NCI-H2227 (cell line): ENCODE results near the gene GRB10.

Experiments
- DNase-seq: peaks from one replicate; lab custom pipeline; 2025; ENCODE audit not compliant: unreplicated experiment; lab: John Stamatoyannopoulos, UW

Gene GRB10

GRCh38 chr7:50641442-50642405, 141.0 kb downstream of the GRB10 start:
- no peak for DNase-seq

DNA sequence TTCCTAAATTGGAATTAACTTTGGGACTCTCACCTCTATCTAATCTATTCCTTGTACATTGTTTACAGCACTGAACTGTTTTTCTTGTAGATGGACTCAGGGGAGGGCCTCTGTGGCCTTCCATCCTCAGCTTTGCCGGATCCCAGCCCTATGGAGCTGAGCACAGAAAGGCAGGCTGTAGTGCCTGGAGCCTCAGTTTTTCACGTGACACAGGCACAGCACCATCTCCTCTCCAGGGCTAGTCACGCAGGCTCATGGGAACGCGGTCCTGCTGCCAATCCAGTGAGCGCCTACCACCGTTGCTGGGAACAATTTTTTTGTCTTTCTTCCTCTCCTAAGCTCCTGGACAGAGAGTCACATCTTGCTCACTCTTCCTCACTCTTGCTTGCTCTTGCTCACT, 141.9 kb downstream of the GRB10 start:
- DNase-seq, result no peak

DNA sequence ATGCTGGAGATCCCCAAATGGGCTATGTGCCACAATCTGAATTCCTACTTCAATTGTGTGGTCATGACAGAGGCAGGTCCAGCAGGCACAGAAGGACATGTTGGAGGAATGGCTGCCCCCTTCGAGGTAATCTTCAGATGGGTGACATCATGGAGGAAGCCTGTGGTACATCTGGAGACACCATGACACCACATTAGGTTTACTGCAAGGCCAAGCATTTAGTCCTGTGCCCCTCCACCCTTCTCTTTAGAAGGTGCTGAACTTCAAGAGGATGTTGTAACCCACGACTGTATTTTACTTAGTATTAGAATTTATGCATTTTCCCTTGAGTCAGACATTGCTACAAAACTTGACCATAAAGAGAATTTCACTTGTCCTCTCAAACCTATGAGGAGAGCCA, 142.4 kb downstream of the GRB10 start:
- DNase-seq, result no peak

DNA sequence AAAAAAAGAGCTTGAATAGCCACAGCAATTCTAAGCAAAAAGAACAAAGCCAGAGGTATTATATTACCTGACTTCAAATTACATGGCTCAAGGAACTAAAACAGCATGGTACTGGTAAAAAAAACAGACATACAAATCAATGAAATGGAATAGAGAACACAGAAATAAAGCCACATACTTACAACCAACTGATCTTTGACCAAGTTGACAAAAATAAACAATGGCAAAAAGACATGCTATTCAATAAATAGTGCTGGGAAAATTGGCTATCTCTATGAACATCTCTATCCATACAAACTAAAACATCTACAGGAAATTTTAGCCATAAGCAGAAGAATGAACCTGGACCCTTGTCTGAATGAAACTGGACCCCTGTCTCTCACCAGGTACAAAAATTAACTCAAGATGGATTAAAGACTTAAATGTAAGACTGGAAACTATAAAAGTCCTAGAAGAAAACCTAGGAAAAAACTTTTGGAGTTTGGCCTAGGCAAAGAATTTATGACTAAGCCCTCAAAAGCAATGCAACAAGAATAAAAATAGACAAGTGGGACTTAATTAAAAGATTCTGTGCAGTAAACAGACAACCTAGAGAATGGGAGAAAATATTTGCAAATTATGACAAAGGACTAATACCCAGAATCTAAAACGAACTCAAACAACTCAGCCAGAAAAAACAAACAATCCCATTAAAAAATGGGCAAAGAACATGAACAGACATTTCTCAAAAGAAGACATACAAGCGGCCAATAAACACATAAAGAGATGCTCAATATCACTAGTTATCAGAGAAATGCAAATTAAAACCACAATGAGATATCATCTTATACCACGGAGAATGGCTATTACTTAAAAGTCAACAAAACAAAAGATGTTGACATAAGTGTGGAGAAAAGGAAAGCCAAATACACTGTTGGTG, 144.7 kb downstream of the GRB10 start:
- no peak for DNase-seq

DNA sequence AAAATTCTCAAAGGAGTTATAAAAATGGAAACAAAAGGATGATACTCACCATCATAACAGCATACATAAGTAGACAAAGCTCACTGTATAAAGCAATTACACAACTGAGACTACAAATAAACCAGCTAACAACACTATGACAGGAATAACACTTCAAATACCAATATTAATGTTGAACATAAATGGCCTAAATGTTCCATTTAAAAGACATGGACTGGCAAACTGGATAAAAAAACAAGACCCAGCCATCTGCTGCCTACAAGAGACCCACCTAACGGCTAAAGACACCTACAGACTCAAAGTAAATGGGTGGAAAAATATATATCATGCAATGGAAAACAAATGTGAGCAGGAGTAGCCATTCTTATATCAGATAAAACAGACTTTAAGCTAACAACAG, 148.3 kb downstream of the GRB10 start:
- no peak for DNase-seq

DNA sequence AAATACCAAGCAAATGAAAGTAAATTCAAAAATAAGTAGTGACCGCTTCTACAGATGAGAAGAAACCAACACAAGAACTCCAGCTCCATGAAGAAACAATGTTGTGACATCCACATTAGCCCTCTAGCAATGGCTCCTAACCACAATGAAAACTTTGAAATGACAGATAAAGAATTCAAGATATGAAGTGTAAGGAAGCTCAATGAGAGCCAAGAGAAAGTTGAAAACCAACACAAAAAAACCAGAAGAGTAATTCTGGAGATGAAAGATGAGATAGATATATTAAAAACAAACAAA, 149.3 kb downstream of the GRB10 start:
- DNase-seq, result no peak

DNA sequence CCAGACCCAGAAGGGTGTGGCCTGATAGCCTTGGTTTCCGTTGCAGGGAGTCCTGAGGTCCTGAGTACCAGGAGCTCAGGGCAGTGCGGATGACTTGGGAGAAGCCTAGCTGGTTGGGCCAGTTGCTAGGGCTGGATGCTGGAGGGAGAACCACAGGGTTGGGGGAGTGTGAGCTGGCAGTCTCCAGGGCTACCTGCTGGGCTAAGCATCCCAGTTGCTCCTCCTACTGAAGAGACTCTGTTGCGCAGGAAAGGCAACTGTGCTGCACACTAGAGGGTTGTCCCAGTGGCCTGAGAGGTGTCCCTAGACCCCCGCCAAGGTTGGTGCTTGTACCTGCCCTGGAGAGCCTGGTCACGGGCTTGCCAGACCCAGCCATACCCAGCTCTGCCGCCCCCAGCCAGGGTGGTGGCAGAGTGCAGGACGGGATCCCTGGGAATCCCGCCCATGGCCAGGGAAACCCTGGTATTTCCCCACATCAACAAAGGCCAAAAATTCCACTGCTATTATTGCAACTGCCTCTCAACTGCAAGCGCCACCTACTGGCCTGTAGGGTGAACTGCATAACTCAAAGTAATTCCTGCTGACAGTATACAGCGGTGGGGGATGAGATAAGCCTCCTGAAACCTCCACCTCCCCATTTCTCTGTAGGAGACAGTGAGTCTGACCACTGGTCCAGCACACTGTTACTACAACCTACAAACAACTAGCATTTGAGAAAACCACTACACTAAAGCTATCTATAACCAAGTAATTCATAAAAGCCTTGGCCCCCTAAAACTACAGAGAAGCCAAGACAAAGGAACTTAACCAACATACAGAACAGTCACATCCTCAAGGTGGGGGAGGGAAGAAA, 149.9 kb downstream of the GRB10 start:
- peak; percentile 36 for DNase-seq

GRCh38 chr7:50631639-50632038, 151.1 kb downstream of the GRB10 start:
- DNase-seq, result no peak

GRCh38 chr7:50631100-50631499, 151.6 kb downstream of the GRB10 start:
- no peak for DNase-seq

DNA sequence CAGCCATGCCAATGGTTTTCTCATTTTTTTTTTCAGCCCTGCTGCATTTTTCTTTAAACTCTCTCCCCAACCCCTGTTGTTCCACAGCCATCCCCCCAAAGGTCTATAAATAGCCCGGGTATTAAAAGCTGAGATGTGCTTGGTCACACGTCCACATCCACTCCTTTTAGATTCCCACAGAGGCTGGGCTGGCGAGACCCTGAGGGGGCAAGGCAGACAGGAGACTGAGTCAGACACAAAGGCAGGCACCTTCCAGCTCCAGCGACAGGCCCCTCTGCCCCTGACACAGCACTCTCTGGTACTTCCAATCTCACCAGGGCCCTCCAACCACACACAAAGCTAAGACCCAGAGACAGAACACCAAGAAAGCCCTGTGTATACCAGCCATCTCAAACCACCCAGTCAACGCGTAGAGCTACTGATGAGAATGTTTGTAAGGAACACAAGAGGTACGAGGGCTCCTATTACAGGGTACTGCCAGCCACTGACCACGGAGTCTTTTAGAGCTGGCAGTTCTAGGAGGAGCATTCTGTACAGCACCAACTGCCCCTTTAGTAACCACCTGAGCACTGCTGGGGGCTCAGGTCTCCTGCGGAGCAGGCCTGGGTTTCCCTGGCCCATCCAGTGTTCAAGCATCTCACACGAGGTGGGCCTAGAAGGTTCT, 153.3 kb downstream of the GRB10 start:
- no peak for DNase-seq

DNA sequence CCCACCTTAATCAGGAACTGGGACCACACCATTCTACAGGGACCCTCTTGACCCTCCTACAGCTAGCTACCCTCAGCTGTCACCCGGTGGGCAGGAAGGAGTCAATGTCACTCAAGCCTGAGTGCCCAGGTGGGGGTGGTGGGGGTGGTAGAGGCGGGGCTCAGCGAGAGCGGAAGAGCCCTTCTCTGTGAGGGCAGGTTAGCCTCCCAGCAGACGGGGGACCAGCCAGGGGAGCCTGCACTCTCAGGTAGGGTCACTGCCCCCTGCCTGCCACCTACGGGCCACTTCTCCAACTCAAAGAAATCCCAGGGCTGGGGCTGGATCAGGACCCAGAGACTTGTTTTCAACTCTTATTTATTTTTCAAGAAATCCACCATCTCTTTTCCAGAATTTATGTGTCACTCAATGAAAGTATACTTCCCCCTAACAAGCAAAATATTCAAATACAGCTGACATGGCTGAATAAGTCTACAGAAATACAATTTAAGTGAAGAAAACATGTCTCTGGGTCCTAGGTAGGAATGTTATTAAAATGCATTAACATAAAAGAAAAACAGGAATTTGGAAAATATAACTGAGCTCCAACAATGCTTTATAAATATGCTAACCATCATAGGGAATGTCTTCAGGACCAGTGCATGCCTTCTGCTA, 154.1 kb downstream of the GRB10 start:
- DNase-seq, result no peak

- no peak for DNase-seq
Measured at GRCh38 chr7:50627824-50628361, 154.8 kb downstream of the GRB10 start.

GRCh38 chr7:50626286-50626685, 156.4 kb downstream of the GRB10 start:
- DNase-seq, result no peak

DNA sequence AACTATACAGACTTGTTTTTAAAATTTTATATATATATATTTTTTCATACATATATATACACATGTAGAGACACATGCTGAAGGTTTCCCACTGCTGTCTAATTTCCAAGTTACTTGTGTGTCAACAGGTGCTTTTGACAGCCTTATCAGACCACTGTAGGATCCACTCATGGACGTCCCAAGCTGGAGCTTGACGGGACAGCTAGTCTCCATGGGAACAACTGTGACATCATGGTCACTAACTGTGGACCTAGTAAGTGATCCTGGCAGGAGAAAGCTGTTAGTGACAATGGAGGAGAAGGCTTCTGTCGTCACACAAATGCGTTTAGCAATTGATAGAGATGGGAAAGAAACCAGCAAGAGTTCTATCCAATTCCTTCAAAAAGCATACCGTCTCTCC, 157.3 kb downstream of the GRB10 start:
- no peak for DNase-seq

DNA sequence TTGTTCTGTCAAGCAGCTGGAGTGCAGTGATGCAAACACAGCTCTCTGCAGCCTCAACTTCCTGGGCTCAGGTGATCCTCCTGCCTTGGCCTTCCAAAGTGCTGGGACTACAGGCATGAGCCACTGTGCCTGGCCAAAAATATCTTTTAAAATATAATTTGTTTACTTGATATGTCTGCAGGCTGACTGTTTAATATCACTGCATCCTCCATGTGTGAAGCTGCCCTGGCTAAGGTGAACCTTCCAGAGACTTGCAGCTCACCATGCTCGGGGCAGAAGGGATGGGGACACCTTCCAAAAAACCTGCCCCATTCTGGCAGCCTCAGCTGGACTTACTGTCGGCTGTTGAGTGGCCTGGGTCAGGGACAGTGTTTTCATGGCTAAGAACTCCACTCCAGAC, 159.9 kb downstream of the GRB10 start:
- DNase-seq, result no peak

DNA sequence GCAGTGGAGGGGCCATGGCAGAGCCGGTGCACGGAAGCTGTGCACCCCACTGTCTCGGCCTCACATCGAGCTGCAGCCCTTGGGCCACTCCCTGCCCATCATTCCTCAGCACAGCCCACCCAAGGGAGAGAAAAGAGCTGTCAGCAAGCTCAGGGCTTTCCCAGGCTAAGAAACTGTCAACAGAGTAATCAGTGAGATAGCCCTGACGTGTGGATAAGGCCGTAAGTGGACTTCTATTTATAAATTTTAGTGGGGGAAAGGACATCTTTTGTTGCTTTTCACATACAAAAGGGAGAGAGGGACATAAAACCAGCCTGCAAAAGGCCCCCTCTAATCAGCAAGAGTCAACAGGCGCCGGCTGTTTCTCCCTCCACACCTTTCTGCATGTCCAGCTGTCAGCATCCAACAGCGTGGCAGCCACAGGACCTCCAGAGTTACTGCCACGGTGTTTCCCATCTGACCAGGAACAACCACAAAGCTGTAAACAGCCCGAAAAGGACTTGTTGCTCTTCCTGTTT, 160.7 kb downstream of the GRB10 start:
- no peak for DNase-seq

DNA sequence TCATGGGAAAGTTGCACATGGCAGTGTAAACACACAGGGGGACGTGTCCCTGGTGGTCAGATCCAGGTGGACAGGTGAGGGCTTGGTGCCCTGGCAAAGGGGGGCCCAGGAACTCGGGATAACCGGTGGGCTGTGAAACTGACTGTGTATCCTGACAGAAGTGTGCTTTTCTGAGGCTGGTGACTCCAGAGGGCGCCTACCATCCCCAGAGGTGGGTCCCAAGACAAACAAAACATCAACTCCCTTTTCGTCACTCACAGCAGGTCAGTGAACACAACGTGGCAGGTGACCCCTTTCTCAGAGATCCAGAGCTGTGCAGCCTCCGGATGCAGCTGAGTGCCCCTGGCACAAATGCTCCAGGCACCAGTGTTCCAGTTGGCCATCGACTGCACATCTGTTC, 161.5 kb downstream of the GRB10 start:
- DNase-seq, result no peak

- DNase-seq, result no peak
Measured at GRCh38 chr7:50620433-50620832, 162.3 kb downstream of the GRB10 start.

DNA sequence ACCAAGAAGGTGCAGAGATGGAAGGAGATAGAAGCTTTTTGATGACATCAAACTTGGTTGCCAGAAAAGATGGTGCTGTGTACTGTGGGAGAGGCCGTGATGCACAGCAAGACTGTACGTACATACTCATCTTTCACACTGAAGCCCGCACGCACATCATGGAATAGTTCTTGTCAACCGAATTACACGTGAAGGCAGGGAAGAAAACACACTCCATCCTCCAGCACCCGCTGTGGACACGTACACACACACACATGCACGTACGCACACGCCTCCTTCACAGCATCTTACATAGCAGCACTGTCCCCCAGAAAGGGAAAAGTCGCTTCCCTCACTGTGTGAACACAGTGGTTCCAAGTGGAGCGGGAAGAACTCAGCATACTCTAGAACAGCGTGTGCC, 163.0 kb downstream of the GRB10 start:
- no peak for DNase-seq

- no peak for DNase-seq
Measured at GRCh38 chr7:50618281-50618680, 164.4 kb downstream of the GRB10 start.
